AG04449 (cell line): ENCODE data around the gene RGS1.

Source experiments
- CTCF ChIA-PET: fragments of 350-600 bp; formaldehyde crosslinking; extraction: SDS; loops from one replicate; lab custom pipeline; 2021; ENCODE audit warnings: antibody characterized with exemption; lab: Yijun Ruan, JAX
- POLR2A ChIA-PET: fragments of 400-600, 350-600 bp; formaldehyde crosslinking; extraction: SDS; loops from one replicate; lab custom pipeline; 2020; ENCODE audit warnings: antibody characterized with exemption, inconsistent platforms; lab: Yijun Ruan, JAX
- DNase-seq: peaks from one replicate; pipeline ENCODE4 v3.0.0-alpha.2; 2010; ENCODE audit warnings: low read depth, low spot score
- H3K4me3 ChIP-seq: 2 replicates; pipeline ENCODE4 v1.5.1; 2011; ENCODE audit warnings: low read depth, mild to moderate bottlenecking, control low read depth, low read length
- CTCF ChIP-seq: IDR thresholded peaks from one replicate; pipeline ENCODE4 v1.5.1; 2011; ENCODE audit warnings: mild to moderate bottlenecking, moderate library complexity, low read length, control low read depth, inconsistent platforms; ENCODE audit not compliant: insufficient read depth; ENCODE audit errors: missing control alignments

The RGS1 gene

GRCh38 chr1:192550922-192551534, 24.5 kb upstream of the RGS1 start:
- TF ChIP-seq CTCF = no peak
- DNase-seq = no peak
- H3K4me3 ChIP-seq = no peak overlapping the region
- CTCF ChIA-PET = interaction anchor here (1.0 to 1.3 kb wide), 3 partner anchors 9 to 74 kb away, joined by 3 read pairs; no protein-coding TSS in a partner anchor
- POLR2A ChIA-PET = interaction anchor here (0.8 to 2.1 kb wide), 3 partner anchors 8 to 35 kb away, joined by 3 to 7 read pairs (median 4); no protein-coding TSS in a partner anchor

GRCh38 chr1:192552760-192553191, 22.8 kb upstream of the RGS1 start:
- no peak for TF ChIP-seq CTCF
- POLR2A ChIA-PET = no interaction called here
- no peak overlapping the region for H3K4me3 ChIP-seq
- CTCF ChIA-PET = no interaction called here
- DNase-seq = no peak

- no peak for TF ChIP-seq CTCF
- POLR2A ChIA-PET = no interaction called here
- no peak overlapping the region for H3K4me3 ChIP-seq
- CTCF ChIA-PET = interaction anchor here (1.0 kb wide), 1 partner anchor 14 kb away, joined by 3 read pairs; no protein-coding TSS in a partner anchor
- no peak for DNase-seq
Observed at GRCh38 chr1:192553741-192554140, 21.8 kb upstream of the RGS1 start.

GRCh38 chr1:192554904-192555303, 20.7 kb upstream of the RGS1 start:
- no peak for TF ChIP-seq CTCF
- ChIA-PET CTCF (interaction anchor here (1.1 kb wide), 1 partner anchor 12 kb away, joined by 4 read pairs; no protein-coding TSS in a partner anchor), POLR2A (no interaction called here)
- no peak overlapping the region for H3K4me3 ChIP-seq
- no peak for DNase-seq

- no peak for TF ChIP-seq CTCF
- POLR2A ChIA-PET = no interaction called here
- H3K4me3 ChIP-seq = no peak overlapping the region
- no peak for DNase-seq
- CTCF ChIA-PET = interaction anchor here (1.1 kb wide), 1 partner anchor 12 kb away, joined by 4 read pairs; no protein-coding TSS in a partner anchor
Observed at GRCh38 chr1:192555399-192555798, 20.2 kb upstream of the RGS1 start.

GRCh38 chr1:192557841-192558595, 17.6 kb upstream of the RGS1 start:
- CTCF ChIA-PET = interaction anchor here (1.1 to 1.7 kb wide), 3 partner anchors 13 to 20 kb away, joined by 3 to 6 read pairs (median 3); no protein-coding TSS in a partner anchor
- no peak for TF ChIP-seq CTCF
- no peak overlapping the region for H3K4me3 ChIP-seq
- POLR2A ChIA-PET = interaction anchor here (1.4 to 1.7 kb wide), 2 partner anchors 29 to 68 kb away, joined by 4 read pairs; no protein-coding TSS in a partner anchor
- DNase-seq = no peak
